ENCODE measurements around the gene CLEC17A. TPM values are rescaled to one million over a fixed set of nuclear protein-coding genes. Genes with fewer than 3 reads are reported as not detected.

The CLEC17A gene
- total and polyA plus RNA-seq, 2 of the 8 experiments (the other 6 are each of a cell fraction or from before 2014, with no cell fraction given) = not detected

- Histone ChIP-seq H3K27ac (ENCODE audit: low read depth, low read length) (no peak overlapping the region), H3K9ac (replicated peaks in 1 of 4; ENCODE audit: extremely low read depth in 1 of 4, low read depth in 3 of 4, low read length in 3 of 4) (no peak overlapping the region), H3K23me2 (ENCODE audit: low read depth, low read length) (peaks cover 4% of the 10 kb centered on the region), H3K23ac (ENCODE audit: insufficient read length) (no peak overlapping the region), H2BK12ac (ENCODE audit: low read depth, low read length) (no peak overlapping the region), H3K14ac (ENCODE audit: insufficient read length) (no peak overlapping the region), H3K79me1 (ENCODE audit: low read depth, low read length) (peaks cover 21% of the 10 kb centered on the region), H3K4me3 (ENCODE audit: extremely low read depth in 1 of 4, insufficient read depth in 2 of 4, low read depth in 3 of 4, low read length in 4 of 4) (no peak overlapping the region), H3K4me2 (ENCODE audit: insufficient read depth in 1 of 2, low read depth in 2 of 2, low read length in 2 of 2) (no peak overlapping the region), H3K79me2 (ENCODE audit: control insufficient read depth in 1 of 2, insufficient read depth in 2 of 2, low read length in 2 of 2) (peaks cover 7 to 55% of the 10 kb centered on the region in 2 experiments), H2AK5ac (ENCODE audit: low read depth, low read length) (no peak overlapping the region), H4K8ac (ENCODE audit: extremely low read depth, insufficient read depth, low read length) (no peak overlapping the region), H2AFZ (ENCODE audit: low read length) (no peak overlapping the region), H3K4ac (replicated peaks; ENCODE audit: insufficient read length, low read depth, low read length) (no peak overlapping the region), H3K4me1 (replicated peaks in 1 of 4; ENCODE audit: control insufficient read depth in 3 of 4, insufficient read depth in 4 of 4, low read length in 3 of 4) (peaks cover 3 to 6% (median 4%) of the 10 kb centered on the region in 4 experiments; a peak in 5 of 7 replicates), H4K91ac (replicated peaks; ENCODE audit: insufficient read length, low read length) (no peak overlapping the region), H3K18ac (ENCODE audit: extremely low read depth, low read length) (no peak overlapping the region), H2BK20ac (ENCODE audit: low read length) (no peak overlapping the region), H2BK120ac (replicated peaks; ENCODE audit: low read depth, low read length) (no peak overlapping the region), H3K27me3 (replicated peaks in 1 of 4; ENCODE audit: control insufficient read depth in 3 of 4, extremely low read depth in 1 of 4, insufficient read depth in 3 of 4, low read length in 3 of 4) (no peaks in the 10 kb centered on the region), H2BK5ac (ENCODE audit: low read depth, low read length) (no peak overlapping the region), H4K5ac (ENCODE audit: insufficient read length, low read depth, low read length) (no peak overlapping the region), H2BK15ac (ENCODE audit: low read length) (no peak overlapping the region), H3K56ac (replicated peaks; ENCODE audit: insufficient read length, low read depth, low read length) (no peak overlapping the region), H4K20me1 (replicated peaks in 1 of 2; ENCODE audit: control insufficient read depth in 1 of 2, insufficient read depth in 2 of 2, low read length in 2 of 2) (peaks cover 3 to 20% of the 10 kb centered on the region in 2 experiments), H3K36me3 (ENCODE audit: control insufficient read depth in 2 of 4, insufficient read depth in 4 of 4, low read length in 3 of 4) (no peaks in the 10 kb centered on the region), H3K9me3 (ENCODE audit: insufficient read depth in 2 of 2, low read depth in 1 of 2, low read length in 1 of 2) (no peaks in the 10 kb centered on the region)
- POLR2A ChIA-PET (ENCODE audit: partially characterized antibody) = no interaction called here
- FAIRE-seq = no peak
- CTCF ChIA-PET (ENCODE audit: partially characterized antibody) = interaction anchor here (1.0 to 1.5 kb wide), 3 partner anchors 17 to 28 kb away, joined by 3 to 6 read pairs (median 3); no protein-coding TSS in a partner anchor
- whole genome bisulfite sequencing, 2 experiments (ENCODE audit: extremely low coverage in 1 of 2, insufficient coverage in 1 of 2, insufficient read length in 1 of 2, insufficient replicate concordance in 2 of 2, low coverage in 1 of 2, low lambda C conversion rate in 2 of 2, missing lambda C conversion rate in 1 of 2) = 93% methylated on average over 5 of the region's 5 CpGs; no CpG with 5 or more reads in 1 of the 2 experiments
- no peak for DNase-seq (ENCODE audit: low read depth in 1 of 2, low spot score in 2 of 2)
- no peak for TF ChIP-seq NRF1 (IDR thresholded peaks at IDR 0.05; ENCODE audit: low read depth, low read length)
Observed at GRCh38 chr19:14533450-14533849, 49.4 kb upstream of the CLEC17A start.
